ENCODE measurements around the gene TTC3. TPM values are rescaled to one million over a fixed set of nuclear protein-coding genes. Genes with fewer than 3 reads are reported as not detected.
"Not testable (repeated sequence)": the region's sequence is repeated elsewhere in the genome, so short reads cannot be mapped to it uniquely, and the experiment has no call there.

TTC3 gene
- total RNA-seq, 1 experiment from 2014 or later: 92.8 TPM

DNA sequence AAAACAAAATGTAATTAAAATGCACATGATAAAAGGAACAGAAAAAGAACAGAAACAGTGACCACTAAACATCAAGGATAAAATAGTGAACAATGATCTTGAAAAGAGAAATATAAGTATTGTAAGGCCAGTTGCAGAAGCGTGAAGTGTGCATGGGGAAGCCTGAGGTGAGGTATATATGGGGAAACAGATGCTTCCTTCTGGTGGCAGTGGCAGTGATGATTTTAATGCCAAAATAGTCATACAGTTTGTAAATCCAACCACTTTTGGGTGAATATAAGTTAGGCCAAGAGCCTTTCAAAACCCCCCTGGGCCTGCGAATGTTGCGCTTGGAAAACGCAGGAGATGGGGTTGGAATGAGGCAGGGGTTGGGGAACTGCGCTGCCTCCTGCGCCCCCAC, 27.3 kb downstream of the TTC3 start:
- H3K4me3 Mint-ChIP-seq (ENCODE audit: unreplicated experiment): no peak overlapping the region
- peaks cover 9% of the 10 kb centered on the region for H3K9me3 Mint-ChIP-seq (ENCODE audit: unreplicated experiment)
- no peak overlapping the region for H3K4me3 ChIP-seq (ENCODE audit: low read depth, low read length)
- no peak overlapping the region for H3K27ac Mint-ChIP-seq (ENCODE audit: unreplicated experiment)
- intact Hi-C loops (cut with micrococcal nuclease; ENCODE audit: unreplicated experiment): no loop called here
- H3K4me1 Mint-ChIP-seq (ENCODE audit: low read depth, unreplicated experiment): no peaks in the 10 kb centered on the region
- no TSS peak for BruUV-seq (replicated peaks)
- H3K4me1 ChIP-seq: no peaks in the 10 kb centered on the region
- POLR2A ChIA-PET: no interaction called here
- H3K9me3 ChIP-seq: no peaks in the 10 kb centered on the region
- CTCF ChIA-PET: no interaction called here
- DNase-seq: no peak
- no peaks in the 10 kb centered on the region for H3K36me3 ChIP-seq (ENCODE audit: control insufficient read depth, insufficient read depth, low read length)
- no peak for TF ChIP-seq CTCF (IDR thresholded peaks at IDR 0.05; ENCODE audit: insufficient read depth in 1 of 2, low read depth in 1 of 2, low read length in 1 of 2, severe bottlenecking in 1 of 2, unreplicated experiment in 1 of 2)
- no peaks in the 10 kb centered on the region for H3K27me3 Mint-ChIP-seq (ENCODE audit: insufficient read depth, unreplicated experiment)
- no peaks in the 10 kb centered on the region for H3K27me3 ChIP-seq (replicated peaks; ENCODE audit: control insufficient read depth, insufficient read depth, low read length)
- H3K36me3 Mint-ChIP-seq (ENCODE audit: insufficient read depth, unreplicated experiment): peaks cover 17% of the 10 kb centered on the region

- Mint-ChIP-seq H3K27ac (ENCODE audit: unreplicated experiment) (no peak overlapping the region), H3K4me1 (ENCODE audit: low read depth, unreplicated experiment) (no peaks in the 10 kb centered on the region), H3K36me3 (ENCODE audit: insufficient read depth, unreplicated experiment) (peaks cover 19% of the 10 kb centered on the region), H3K27me3 (ENCODE audit: insufficient read depth, unreplicated experiment) (no peaks in the 10 kb centered on the region), H3K9me3 (ENCODE audit: unreplicated experiment) (peaks cover 9% of the 10 kb centered on the region), H3K4me3 (ENCODE audit: unreplicated experiment) (no peak overlapping the region)
- Histone ChIP-seq H3K9me3 (no peaks in the 10 kb centered on the region), H3K4me1 (no peaks in the 10 kb centered on the region), H3K27me3 (replicated peaks; ENCODE audit: control insufficient read depth, insufficient read depth, low read length) (no peaks in the 10 kb centered on the region), H3K36me3 (ENCODE audit: control insufficient read depth, insufficient read depth, low read length) (no peaks in the 10 kb centered on the region), H3K4me3 (ENCODE audit: low read depth, low read length) (no peak overlapping the region)
- CTCF ChIA-PET: no interaction called here
- POLR2A ChIA-PET: no interaction called here
- no peak for DNase-seq
- TF ChIP-seq CTCF (IDR thresholded peaks at IDR 0.05; ENCODE audit: insufficient read depth in 1 of 2, low read depth in 1 of 2, low read length in 1 of 2, severe bottlenecking in 1 of 2, unreplicated experiment in 1 of 2): no peak
- intact Hi-C loops (cut with micrococcal nuclease; ENCODE audit: unreplicated experiment): no loop called here
- BruUV-seq (replicated peaks): no TSS peak
These were observed 28.3 kb downstream of the TTC3 start for GRCh38 chr21:37101384-37101783.

GRCh38 chr21:37102746-37103145, 29.7 kb downstream of the TTC3 start:
- H3K27me3 Mint-ChIP-seq (ENCODE audit: insufficient read depth, unreplicated experiment); CTCF ChIA-PET; H3K27ac Mint-ChIP-seq (ENCODE audit: unreplicated experiment); H3K4me1 ChIP-seq; H3K4me3 ChIP-seq (ENCODE audit: low read depth, low read length); H3K36me3 ChIP-seq (ENCODE audit: control insufficient read depth, insufficient read depth, low read length); POLR2A ChIA-PET; DNase-seq; BruUV-seq (replicated peaks); H3K4me1 Mint-ChIP-seq (ENCODE audit: low read depth, unreplicated experiment); H3K27me3 ChIP-seq (replicated peaks; ENCODE audit: control insufficient read depth, insufficient read depth, low read length); H3K9me3 ChIP-seq; H3K4me3 Mint-ChIP-seq (ENCODE audit: unreplicated experiment); intact Hi-C loops (cut with micrococcal nuclease; ENCODE audit: unreplicated experiment): not testable (repeated sequence)
- peaks cover 18% of the 10 kb centered on the region for H3K9me3 Mint-ChIP-seq (ENCODE audit: unreplicated experiment)
- H3K36me3 Mint-ChIP-seq (ENCODE audit: insufficient read depth, unreplicated experiment): peaks cover 27% of the 10 kb centered on the region

DNA sequence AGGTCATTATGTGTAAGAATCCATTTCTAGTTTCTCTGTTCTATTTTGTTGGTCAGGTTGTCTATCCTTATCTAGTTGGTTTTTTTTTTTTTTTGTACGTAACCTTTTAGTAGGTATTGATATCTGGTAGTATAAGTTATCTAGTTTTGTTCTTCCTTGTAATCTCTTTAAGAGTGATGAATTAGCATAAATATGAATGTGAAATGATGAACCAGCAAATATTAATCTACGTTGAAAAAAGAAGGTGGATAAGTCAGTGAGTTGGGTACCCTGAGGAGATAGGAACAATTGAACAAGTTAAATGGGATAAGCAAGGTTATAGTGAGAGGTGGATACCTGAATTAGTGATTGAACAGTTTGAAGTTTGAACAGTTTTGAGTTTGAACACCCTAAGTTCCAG, 33.9 kb downstream of the TTC3 start:
- Mint-ChIP-seq H3K4me1 (ENCODE audit: low read depth, unreplicated experiment) (no peaks in the 10 kb centered on the region), H3K36me3 (ENCODE audit: insufficient read depth, unreplicated experiment) (peaks cover 35% of the 10 kb centered on the region), H3K4me3 (ENCODE audit: unreplicated experiment) (no peak overlapping the region), H3K27me3 (ENCODE audit: insufficient read depth, unreplicated experiment) (no peaks in the 10 kb centered on the region), H3K27ac (ENCODE audit: unreplicated experiment) (no peak overlapping the region), H3K9me3 (ENCODE audit: unreplicated experiment) (peaks cover 18% of the 10 kb centered on the region)
- peaks cover 10% of the 10 kb centered on the region for H3K9me3 ChIP-seq
- no peak overlapping the region for H3K4me3 ChIP-seq (ENCODE audit: low read depth, low read length)
- no peaks in the 10 kb centered on the region for H3K27me3 ChIP-seq (replicated peaks; ENCODE audit: control insufficient read depth, insufficient read depth, low read length)
- no peaks in the 10 kb centered on the region for H3K4me1 ChIP-seq
- DNase-seq: no peak
- no TSS peak for BruUV-seq (replicated peaks)
- TF ChIP-seq CTCF (IDR thresholded peaks at IDR 0.05; ENCODE audit: insufficient read depth in 1 of 2, low read depth in 1 of 2, low read length in 1 of 2, severe bottlenecking in 1 of 2, unreplicated experiment in 1 of 2): no peak
- CTCF ChIA-PET: no interaction called here
- intact Hi-C loops (cut with micrococcal nuclease; ENCODE audit: unreplicated experiment): no loop called here
- POLR2A ChIA-PET: no interaction called here
- peaks cover 3% of the 10 kb centered on the region for H3K36me3 ChIP-seq (ENCODE audit: control insufficient read depth, insufficient read depth, low read length)

GRCh38 chr21:37111029-37111428, 38.0 kb downstream of the TTC3 start:
- CTCF ChIA-PET: not testable (repeated sequence)

More at GRCh38 chr21:37111029-37111428, 38.0 kb downstream of the TTC3 start:
- H3K27me3 Mint-ChIP-seq (ENCODE audit: insufficient read depth, unreplicated experiment); H3K9me3 Mint-ChIP-seq (ENCODE audit: unreplicated experiment); H3K27ac Mint-ChIP-seq (ENCODE audit: unreplicated experiment); H3K4me3 Mint-ChIP-seq (ENCODE audit: unreplicated experiment); H3K4me3 ChIP-seq (ENCODE audit: low read depth, low read length); BruUV-seq (replicated peaks); H3K36me3 ChIP-seq (ENCODE audit: control insufficient read depth, insufficient read depth, low read length); H3K4me1 ChIP-seq; H3K27me3 ChIP-seq (replicated peaks; ENCODE audit: control insufficient read depth, insufficient read depth, low read length); H3K4me1 Mint-ChIP-seq (ENCODE audit: low read depth, unreplicated experiment); POLR2A ChIA-PET; intact Hi-C loops (cut with micrococcal nuclease; ENCODE audit: unreplicated experiment); DNase-seq: not testable (repeated sequence)
- peaks cover 10% of the 10 kb centered on the region for H3K9me3 ChIP-seq
- H3K36me3 Mint-ChIP-seq (ENCODE audit: insufficient read depth, unreplicated experiment): peaks cover 37% of the 10 kb centered on the region

Measured in Caco-2 (cell line).